ENCODE results near the gene RGS10.
A peak's percentile ranks its signal among the peaks of the same experiment; 100 is the strongest.

RGS10 gene

GRCh38 chr10:119526621-119527592, 15.6 kb downstream of the RGS10 start:
- H3K4me3 ChIP-seq (ENCODE audit: low read length), result no peak overlapping the region
- peak; percentile 32 for TF ChIP-seq CTCF (conservative IDR thresholded peaks at IDR 0.05; ENCODE audit: low read length)
- no peak for DNase-seq (ENCODE audit: low read depth)

- TF ChIP-seq CTCF (conservative IDR thresholded peaks at IDR 0.05; ENCODE audit: low read length), result no peak
- no peak overlapping the region for H3K4me3 ChIP-seq (ENCODE audit: low read length)
- DNase-seq (ENCODE audit: low read depth), result no peak
These were observed 16.4 kb downstream of the RGS10 start for GRCh38 chr10:119526149-119526548.

GRCh38 chr10:119525116-119525515, 17.4 kb downstream of the RGS10 start:
- H3K4me3 ChIP-seq (ENCODE audit: low read length), result no peak overlapping the region
- DNase-seq (ENCODE audit: low read depth), result no peak
- no peak for TF ChIP-seq CTCF (conservative IDR thresholded peaks at IDR 0.05; ENCODE audit: low read length)

- no peak for DNase-seq (ENCODE audit: low read depth)
- no peak overlapping the region for H3K4me3 ChIP-seq (ENCODE audit: low read length)
- no peak for TF ChIP-seq CTCF (conservative IDR thresholded peaks at IDR 0.05; ENCODE audit: low read length)
These were observed 17.8 kb downstream of the RGS10 start for GRCh38 chr10:119524720-119525070.

- DNase-seq (ENCODE audit: low read depth), result no peak
- TF ChIP-seq CTCF (conservative IDR thresholded peaks at IDR 0.05; ENCODE audit: low read length), result no peak
- no peak overlapping the region for H3K4me3 ChIP-seq (ENCODE audit: low read length)
These were observed 18.4 kb downstream of the RGS10 start for GRCh38 chr10:119523895-119524719.

GRCh38 chr10:119522747-119523426, 19.6 kb downstream of the RGS10 start:
- DNase-seq (ENCODE audit: low read depth), result no peak
- no peak overlapping the region for H3K4me3 ChIP-seq (ENCODE audit: low read length)
- TF ChIP-seq CTCF (conservative IDR thresholded peaks at IDR 0.05; ENCODE audit: low read length), result no peak

All from AG10803 (cell line).